ENCODE results near the gene TPK1. TPM values are rescaled to one million over a fixed set of nuclear protein-coding genes. Genes with fewer than 3 reads are reported as not detected.

Gene TPK1
- polyA plus RNA-seq, 4 donors: 2.7 to 21.9 (median 15.3) TPM

GRCh38 chr7:144674550-144674949 lies 161.3 kb downstream of the TPK1 start:
- no peaks in the 10 kb centered on the region for H3K27me3 ChIP-seq (ENCODE audit: control insufficient read depth in 3 of 3, insufficient read depth in 3 of 3, low read length in 3 of 3)
- H3K27ac ChIP-seq (ENCODE audit: low read depth in 1 of 3, low read length in 2 of 3): no peak overlapping the region
- no peaks in the 10 kb centered on the region for H3K9me3 ChIP-seq (ENCODE audit: control insufficient read depth in 2 of 2, insufficient read depth in 1 of 2, low read depth in 1 of 2, low read length in 1 of 2)
- DNase-seq (no peak), FAIRE-seq (no peak)
- no peaks in the 10 kb centered on the region for H3K36me3 ChIP-seq (ENCODE audit: control insufficient read depth in 3 of 3, insufficient read depth in 2 of 3, low read depth in 1 of 3, low read length in 3 of 3)
- no peaks in the 10 kb centered on the region for H3K4me1 ChIP-seq (ENCODE audit: control insufficient read depth in 3 of 3, insufficient read depth in 2 of 3, low read depth in 1 of 3, low read length in 2 of 3)
- H3K4me3 ChIP-seq (ENCODE audit: low read depth in 1 of 3, low read length in 3 of 3): no peak overlapping the region

- WGBS, 3 donors: 90 to 100% (median 92%) methylated on average over 2 of the region's 2 CpGs
- Histone ChIP-seq H3K4me1 (ENCODE audit: control insufficient read depth in 3 of 3, insufficient read depth in 2 of 3, low read depth in 1 of 3, low read length in 2 of 3) (no peaks in the 10 kb centered on the region), H3K27ac (ENCODE audit: low read depth in 1 of 3, low read length in 2 of 3) (no peak overlapping the region), H3K4me3 (ENCODE audit: low read depth in 1 of 3, low read length in 3 of 3) (no peak overlapping the region), H3K9me3 (ENCODE audit: control insufficient read depth in 2 of 2, insufficient read depth in 1 of 2, low read depth in 1 of 2, low read length in 1 of 2) (no peaks in the 10 kb centered on the region), H3K36me3 (ENCODE audit: control insufficient read depth in 3 of 3, insufficient read depth in 2 of 3, low read depth in 1 of 3, low read length in 3 of 3) (no peaks in the 10 kb centered on the region), H3K27me3 (ENCODE audit: control insufficient read depth in 3 of 3, insufficient read depth in 3 of 3, low read length in 3 of 3) (no peaks in the 10 kb centered on the region)
- no peak for DNase-seq
- FAIRE-seq: no peak
Measured at GRCh38 chr7:144672869-144673268, 163.0 kb downstream of the TPK1 start.

GRCh38 chr7:144671429-144671828 lies 164.4 kb downstream of the TPK1 start:
- no peak overlapping the region for H3K4me3 ChIP-seq (ENCODE audit: low read depth in 1 of 3, low read length in 3 of 3)
- WGBS, 3 donors: 86 to 88% (median 88%) methylated on average over 4 of the region's 4 CpGs
- no peak for FAIRE-seq

GRCh38 chr7:144670218-144670617 lies 165.6 kb downstream of the TPK1 start:
- DNase-seq (peak in 1 of 2 donors; percentile 18), FAIRE-seq (no peak)
- H3K27ac ChIP-seq (ENCODE audit: low read depth in 1 of 3, low read length in 2 of 3): no peak overlapping the region
- no peaks in the 10 kb centered on the region for H3K27me3 ChIP-seq (ENCODE audit: control insufficient read depth in 3 of 3, insufficient read depth in 3 of 3, low read length in 3 of 3)
- H3K4me1 ChIP-seq (ENCODE audit: control insufficient read depth in 3 of 3, insufficient read depth in 2 of 3, low read depth in 1 of 3, low read length in 2 of 3): no peaks in the 10 kb centered on the region
- WGBS, 3 donors: 9 to 13% (median 12%) methylated on average over 3 of the region's 3 CpGs
- H3K36me3 ChIP-seq (ENCODE audit: control insufficient read depth in 3 of 3, insufficient read depth in 2 of 3, low read depth in 1 of 3, low read length in 3 of 3): no peaks in the 10 kb centered on the region
- H3K9me3 ChIP-seq (ENCODE audit: control insufficient read depth in 2 of 2, insufficient read depth in 1 of 2, low read depth in 1 of 2, low read length in 1 of 2): no peaks in the 10 kb centered on the region
- no peak overlapping the region for H3K4me3 ChIP-seq (ENCODE audit: low read depth in 1 of 3, low read length in 3 of 3)

More at GRCh38 chr7:144671429-144671828, 164.4 kb downstream of the TPK1 start:
- H3K27ac ChIP-seq (ENCODE audit: low read depth in 1 of 3, low read length in 2 of 3): no peak overlapping the region
- no peak for DNase-seq
- no peaks in the 10 kb centered on the region for H3K27me3 ChIP-seq (ENCODE audit: control insufficient read depth in 3 of 3, insufficient read depth in 3 of 3, low read length in 3 of 3)
- H3K9me3 ChIP-seq (ENCODE audit: control insufficient read depth in 2 of 2, insufficient read depth in 1 of 2, low read depth in 1 of 2, low read length in 1 of 2): no peaks in the 10 kb centered on the region
- H3K4me1 ChIP-seq (ENCODE audit: control insufficient read depth in 3 of 3, insufficient read depth in 2 of 3, low read depth in 1 of 3, low read length in 2 of 3): no peaks in the 10 kb centered on the region
- H3K36me3 ChIP-seq (ENCODE audit: control insufficient read depth in 3 of 3, insufficient read depth in 2 of 3, low read depth in 1 of 3, low read length in 3 of 3): no peaks in the 10 kb centered on the region

GRCh38 chr7:144668503-144668902 lies 167.3 kb downstream of the TPK1 start:
- Histone ChIP-seq H3K27ac (ENCODE audit: low read depth in 1 of 3, low read length in 2 of 3) (no peak overlapping the region), H3K9me3 (ENCODE audit: control insufficient read depth in 2 of 2, insufficient read depth in 1 of 2, low read depth in 1 of 2, low read length in 1 of 2) (no peaks in the 10 kb centered on the region), H3K4me3 (ENCODE audit: low read depth in 1 of 3, low read length in 3 of 3) (no peak overlapping the region), H3K27me3 (ENCODE audit: control insufficient read depth in 3 of 3, insufficient read depth in 3 of 3, low read length in 3 of 3) (no peaks in the 10 kb centered on the region), H3K36me3 (ENCODE audit: control insufficient read depth in 3 of 3, insufficient read depth in 2 of 3, low read depth in 1 of 3, low read length in 3 of 3) (no peaks in the 10 kb centered on the region), H3K4me1 (ENCODE audit: control insufficient read depth in 3 of 3, insufficient read depth in 2 of 3, low read depth in 1 of 3, low read length in 2 of 3) (no peaks in the 10 kb centered on the region)
- FAIRE-seq: no peak
- DNase-seq: no peak
- WGBS, 3 donors: 78 to 89% (median 86%) methylated on average over 1 of the region's 1 CpG

GRCh38 chr7:144665689-144666381 lies 170.0 kb downstream of the TPK1 start:
- Histone ChIP-seq H3K4me1 (ENCODE audit: control insufficient read depth in 3 of 3, insufficient read depth in 2 of 3, low read depth in 1 of 3, low read length in 2 of 3) (no peaks in the 10 kb centered on the region), H3K27me3 (ENCODE audit: control insufficient read depth in 3 of 3, insufficient read depth in 3 of 3, low read length in 3 of 3) (no peaks in the 10 kb centered on the region), H3K4me3 (ENCODE audit: low read depth in 1 of 3, low read length in 3 of 3) (no peak overlapping the region), H3K27ac (ENCODE audit: low read depth in 1 of 3, low read length in 2 of 3) (no peak overlapping the region), H3K9me3 (ENCODE audit: control insufficient read depth in 2 of 2, insufficient read depth in 1 of 2, low read depth in 1 of 2, low read length in 1 of 2) (no peaks in the 10 kb centered on the region), H3K36me3 (ENCODE audit: control insufficient read depth in 3 of 3, insufficient read depth in 2 of 3, low read depth in 1 of 3, low read length in 3 of 3) (no peaks in the 10 kb centered on the region)
- DNase-seq (no peak), FAIRE-seq (no peak)
- 67 to 88% (median 70%) methylated on average over 2 of the region's 2 CpGs for WGBS, 3 donors

GRCh38 chr7:144659211-144659610 lies 176.6 kb downstream of the TPK1 start:
- WGBS, 3 donors: 74 to 79% (median 75%) methylated on average over 9 of the region's 9 CpGs
- no peak overlapping the region for H3K4me3 ChIP-seq (ENCODE audit: low read depth in 1 of 3, low read length in 3 of 3)
- H3K36me3 ChIP-seq (ENCODE audit: control insufficient read depth in 3 of 3, insufficient read depth in 2 of 3, low read depth in 1 of 3, low read length in 3 of 3): no peaks in the 10 kb centered on the region
- FAIRE-seq (no peak), DNase-seq (no peak)
- H3K4me1 ChIP-seq (ENCODE audit: control insufficient read depth in 3 of 3, insufficient read depth in 2 of 3, low read depth in 1 of 3, low read length in 2 of 3): no peaks in the 10 kb centered on the region
- H3K27me3 ChIP-seq (ENCODE audit: control insufficient read depth in 3 of 3, insufficient read depth in 3 of 3, low read length in 3 of 3): no peaks in the 10 kb centered on the region
- no peak overlapping the region for H3K27ac ChIP-seq (ENCODE audit: low read depth in 1 of 3, low read length in 2 of 3)
- H3K9me3 ChIP-seq (ENCODE audit: control insufficient read depth in 2 of 2, insufficient read depth in 1 of 2, low read depth in 1 of 2, low read length in 1 of 2): no peaks in the 10 kb centered on the region

- Histone ChIP-seq H3K4me3 (ENCODE audit: low read depth in 1 of 3, low read length in 3 of 3) (no peak overlapping the region), H3K9me3 (ENCODE audit: control insufficient read depth in 2 of 2, insufficient read depth in 1 of 2, low read depth in 1 of 2, low read length in 1 of 2) (no peaks in the 10 kb centered on the region), H3K36me3 (ENCODE audit: control insufficient read depth in 3 of 3, insufficient read depth in 2 of 3, low read depth in 1 of 3, low read length in 3 of 3) (no peaks in the 10 kb centered on the region), H3K4me1 (ENCODE audit: control insufficient read depth in 3 of 3, insufficient read depth in 2 of 3, low read depth in 1 of 3, low read length in 2 of 3) (no peaks in the 10 kb centered on the region), H3K27ac (ENCODE audit: low read depth in 1 of 3, low read length in 2 of 3) (no peak overlapping the region), H3K27me3 (ENCODE audit: control insufficient read depth in 3 of 3, insufficient read depth in 3 of 3, low read length in 3 of 3) (no peaks in the 10 kb centered on the region)
- FAIRE-seq (no peak), DNase-seq (peak in 1 of 2 donors; percentile 24)
- WGBS, 3 donors: 27 to 51% (median 43%) methylated on average over 6 of the region's 6 CpGs
Measured at GRCh38 chr7:144656965-144657517, 178.8 kb downstream of the TPK1 start.

- H3K9me3 ChIP-seq (ENCODE audit: control insufficient read depth in 2 of 2, insufficient read depth in 1 of 2, low read depth in 1 of 2, low read length in 1 of 2): peaks cover 0 to 10% of the 10 kb centered on the region in 2 donors
- 66 to 83% (median 83%) methylated on average over 5 of the region's 5 CpGs for WGBS, 3 donors
- H3K4me1 ChIP-seq (ENCODE audit: control insufficient read depth in 3 of 3, insufficient read depth in 2 of 3, low read depth in 1 of 3, low read length in 2 of 3): no peaks in the 10 kb centered on the region
- H3K27me3 ChIP-seq (ENCODE audit: control insufficient read depth in 3 of 3, insufficient read depth in 3 of 3, low read length in 3 of 3): no peaks in the 10 kb centered on the region
- no peak for FAIRE-seq
- DNase-seq: no peak
- H3K36me3 ChIP-seq (ENCODE audit: control insufficient read depth in 3 of 3, insufficient read depth in 2 of 3, low read depth in 1 of 3, low read length in 3 of 3): no peaks in the 10 kb centered on the region
- no peak overlapping the region for H3K4me3 ChIP-seq (ENCODE audit: low read depth in 1 of 3, low read length in 3 of 3)
- no peak overlapping the region for H3K27ac ChIP-seq (ENCODE audit: low read depth in 1 of 3, low read length in 2 of 3)
Measured at GRCh38 chr7:144653449-144653848, 182.4 kb downstream of the TPK1 start.
